Hematopoietic multipotent progenitor cell treated with erythropoietin and hydrocortisone succinate and interleukin-3 and kit ligand, for 4 days (in vitro differentiated cells): ENCODE results near the gene ATXN8OS.
"Not testable (repeated sequence)": the region's sequence is repeated elsewhere in the genome, so short reads cannot be mapped to it uniquely, and the experiment has no call there.

ENCODE experiments used
- DNase-seq: peaks from one replicate; pipeline ENCODE4 v3.0.0-alpha.2; 2015

ATXN8OS gene

GRCh38 chr13:70107498-70108281 is at the start of gene ATXN8OS:
Gene ATXN8OS (plus strand): TSS chr13:70107826.
- DNase-seq: no peak

- DNase-seq: no peak
Measured at GRCh38 chr13:70080012-70080411, 27.6 kb upstream of the ATXN8OS start.

- DNase-seq: no peak
Measured at GRCh38 chr13:70087247-70087646, 20.4 kb upstream of the ATXN8OS start.

GRCh38 chr13:70088926-70089325 is 18.7 kb upstream of the ATXN8OS start:
- DNase-seq: no peak

GRCh38 chr13:70090036-70090723 is 17.4 kb upstream of the ATXN8OS start:
- DNase-seq: no peak

- peak; percentile 29 for DNase-seq
Measured at GRCh38 chr13:70098669-70099068, 9.0 kb upstream of the ATXN8OS start.

GRCh38 chr13:70104481-70104880 is 3.1 kb upstream of the ATXN8OS start:
- DNase-seq: no peak

GRCh38 chr13:70107125-70107497 is 515 bp upstream of the ATXN8OS start:
- no peak for DNase-seq

GRCh38 chr13:70108356-70109105 is 905 bp downstream of the ATXN8OS start, which contains the start of gene KLHL1:
Gene KLHL1 (minus strand): TSS chr13:70108452. CDS start chr13:70107699, 753 bp downstream.
- DNase-seq: no peak

- DNase-seq: no peak
Measured at GRCh38 chr13:70117338-70117905, 9.8 kb downstream of the ATXN8OS start.

- DNase-seq: no peak
Measured at GRCh38 chr13:70125693-70126092, 18.1 kb downstream of the ATXN8OS start.

- no peak for DNase-seq
Measured at GRCh38 chr13:70128098-70128497, 20.5 kb downstream of the ATXN8OS start.

- DNase-seq: not testable (repeated sequence)
Measured at GRCh38 chr13:70142658-70143057, 35.0 kb downstream of the ATXN8OS start.

- DNase-seq: no peak
Measured at GRCh38 chr13:70162141-70162540, 54.5 kb downstream of the ATXN8OS start.

GRCh38 chr13:70170689-70171088 is 63.1 kb downstream of the ATXN8OS start:
- DNase-seq: no peak

- no peak for DNase-seq
Measured at GRCh38 chr13:70171151-70171550, 63.5 kb downstream of the ATXN8OS start.

GRCh38 chr13:70172946-70173597 is 65.4 kb downstream of the ATXN8OS start:
- DNase-seq: no peak

GRCh38 chr13:70173598-70173959 is 66.0 kb downstream of the ATXN8OS start:
- no peak for DNase-seq

GRCh38 chr13:70178346-70178745 is 70.7 kb downstream of the ATXN8OS start:
- DNase-seq: no peak
